ENCODE data around the gene SMIM44.
"Not testable (repeated sequence)": the region's sequence is repeated elsewhere in the genome, so short reads cannot be mapped to it uniquely, and the experiment has no call there.

SMIM44 gene

DNA sequence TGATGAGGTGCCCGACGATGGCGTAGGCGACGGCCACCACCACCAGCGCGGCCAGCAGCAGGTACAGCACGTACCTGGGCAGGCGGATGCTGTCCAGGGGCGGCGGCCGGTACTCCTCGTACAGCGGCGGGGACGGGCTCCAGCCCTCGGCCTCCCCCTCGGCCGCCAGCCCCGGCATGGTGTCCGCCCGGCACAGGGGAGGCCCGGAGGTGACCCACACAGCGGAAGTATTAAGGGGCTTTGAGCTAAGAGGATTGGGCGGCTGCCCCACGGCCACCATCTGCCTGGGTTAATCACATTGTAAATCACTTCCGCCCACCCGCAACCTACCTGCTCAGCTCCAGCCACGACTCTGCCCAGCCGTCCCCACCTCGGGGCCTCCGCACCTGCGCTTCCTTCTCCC is at the start of gene SMIM44:
SMIM44 (minus strand) TSS at position 216 of the 403 bp plus-strand sequence; CDS start at position 178, 38 bp downstream.
- TF ChIP-seq ZFX (IDR thresholded peaks at IDR 0.05), result no peak
- TF ChIP-seq, protein P1, sequence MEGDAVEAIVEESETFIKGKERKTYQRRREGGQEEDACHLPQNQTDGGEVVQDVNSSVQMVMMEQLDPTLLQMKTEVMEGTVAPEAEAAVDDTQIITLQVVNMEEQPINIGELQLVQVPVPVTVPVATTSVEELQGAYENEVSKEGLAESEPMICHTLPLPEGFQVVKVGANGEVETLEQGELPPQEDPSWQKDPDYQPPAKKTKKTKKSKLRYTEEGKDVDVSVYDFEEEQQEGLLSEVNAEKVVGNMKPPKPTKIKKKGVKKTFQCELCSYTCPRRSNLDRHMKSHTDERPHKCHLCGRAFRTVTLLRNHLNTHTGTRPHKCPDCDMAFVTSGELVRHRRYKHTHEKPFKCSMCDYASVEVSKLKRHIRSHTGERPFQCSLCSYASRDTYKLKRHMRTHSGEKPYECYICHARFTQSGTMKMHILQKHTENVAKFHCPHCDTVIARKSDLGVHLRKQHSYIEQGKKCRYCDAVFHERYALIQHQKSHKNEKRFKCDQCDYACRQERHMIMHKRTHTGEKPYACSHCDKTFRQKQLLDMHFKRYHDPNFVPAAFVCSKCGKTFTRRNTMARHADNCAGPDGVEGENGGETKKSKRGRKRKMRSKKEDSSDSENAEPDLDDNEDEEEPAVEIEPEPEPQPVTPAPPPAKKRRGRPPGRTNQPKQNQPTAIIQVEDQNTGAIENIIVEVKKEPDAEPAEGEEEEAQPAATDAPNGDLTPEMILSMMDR (conservative IDR thresholded peaks at IDR 0.05), result no peak
- no peak within 1 kb of the TSS for H3K27ac ChIP-seq

GRCh38 chr19:3533033-3533432 is 49.8 kb upstream of the SMIM44 start:
- H3K27ac ChIP-seq, result no peak overlapping the region
- TF ChIP-seq, protein P1 (conservative IDR thresholded peaks at IDR 0.05), result no peak
- TF ChIP-seq ZFX (IDR thresholded peaks at IDR 0.05), result no peak

GRCh38 chr19:3532154-3532786 is 49.0 kb upstream of the SMIM44 start:
- TF ChIP-seq ZFX (IDR thresholded peaks at IDR 0.05), result no peak
- TF ChIP-seq, protein P1 (conservative IDR thresholded peaks at IDR 0.05), result no peak
- no peak overlapping the region for H3K27ac ChIP-seq

DNA sequence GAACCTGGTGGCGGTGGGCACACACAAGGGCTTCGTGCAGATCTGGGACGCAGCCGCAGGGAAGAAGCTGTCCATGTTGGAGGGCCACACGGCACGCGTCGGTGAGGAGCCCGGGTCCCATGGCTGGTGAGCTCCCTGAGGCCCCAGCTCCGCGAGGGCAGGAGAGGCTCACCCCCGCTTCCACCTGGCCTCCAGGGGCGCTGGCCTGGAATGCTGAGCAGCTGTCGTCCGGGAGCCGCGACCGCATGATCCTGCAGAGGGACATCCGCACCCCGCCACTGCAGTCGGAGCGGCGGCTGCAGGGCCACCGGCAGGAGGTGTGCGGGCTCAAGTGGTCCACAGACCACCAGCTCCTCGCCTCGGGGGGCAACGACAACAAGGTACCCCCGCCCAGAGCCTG is 48.5 kb upstream of the SMIM44 start:
- no peak for TF ChIP-seq ZFX (IDR thresholded peaks at IDR 0.05)
- TF ChIP-seq, protein P1 (conservative IDR thresholded peaks at IDR 0.05), result no peak
- H3K27ac ChIP-seq, result no peak overlapping the region

GRCh38 chr19:3530389-3530788 is 47.1 kb upstream of the SMIM44 start:
- TF ChIP-seq ZFX (IDR thresholded peaks at IDR 0.05), result no peak
- TF ChIP-seq, protein P1 (conservative IDR thresholded peaks at IDR 0.05), result no peak
- no peak overlapping the region for H3K27ac ChIP-seq

GRCh38 chr19:3529299-3529698 is 46.1 kb upstream of the SMIM44 start:
- H3K27ac ChIP-seq, result not testable (repeated sequence)

GRCh38 chr19:3528539-3529211 is 45.4 kb upstream of the SMIM44 start:
- TF ChIP-seq ZFX (IDR thresholded peaks at IDR 0.05), result no peak
- TF ChIP-seq, protein P1 (conservative IDR thresholded peaks at IDR 0.05), result no peak
- no peak overlapping the region for H3K27ac ChIP-seq

DNA sequence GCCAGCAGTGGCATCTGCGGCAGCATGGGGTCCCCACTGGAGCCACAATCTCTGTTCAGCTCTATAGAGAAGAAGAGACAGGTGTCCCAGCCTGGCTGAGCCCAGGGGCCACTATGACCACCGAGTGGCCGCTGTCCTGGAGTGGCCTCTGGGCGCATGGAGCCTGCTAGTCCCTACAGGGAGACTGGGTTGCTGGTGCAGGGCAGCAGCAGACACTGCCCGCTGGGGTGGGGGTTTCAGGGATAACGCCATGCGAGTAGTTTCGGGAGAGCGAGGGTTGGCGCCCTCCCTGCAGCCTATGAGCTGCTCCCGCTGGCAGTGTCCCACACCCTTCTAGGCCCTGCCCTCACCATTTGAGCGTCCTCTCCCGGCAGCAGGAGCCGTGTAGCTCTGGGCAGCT is 44.8 kb upstream of the SMIM44 start:
- no peak for TF ChIP-seq ZFX (IDR thresholded peaks at IDR 0.05)
- TF ChIP-seq, protein P1 (conservative IDR thresholded peaks at IDR 0.05), result no peak
- H3K27ac ChIP-seq, result no peak overlapping the region

Data from C4-2B (cell line).